Stimulated activated CD4-positive, alpha-beta T cell treated with anti-CD3 and anti-CD28 coated beads, Interleukin-2, amount 100 ng/mL, for 24 hours (primary cell): Measurements from ENCODE around the gene EVA1C.
"Not testable (repeated sequence)": the region's sequence is repeated elsewhere in the genome, so short reads cannot be mapped to it uniquely, and the experiment has no call there.

Experiments used
- DNase-seq, 2 donors: peaks; one replicate each; pipeline ENCODE4 v3.0.0-alpha.2; 2020

EVA1C gene

GRCh38 chr21:32426066-32426465 lies 13.6 kb downstream of the EVA1C start:
- DNase-seq: no peak

- DNase-seq: no peak
Measured at GRCh38 chr21:32426592-32427051, 14.1 kb downstream of the EVA1C start.

- no peak for DNase-seq
Measured at GRCh38 chr21:32427958-32428623, 15.6 kb downstream of the EVA1C start.

GRCh38 chr21:32432982-32433660 lies 20.6 kb downstream of the EVA1C start:
- not testable (repeated sequence) for DNase-seq

GRCh38 chr21:32437729-32438128 lies 25.2 kb downstream of the EVA1C start:
- no peak for DNase-seq

- no peak for DNase-seq
Measured at GRCh38 chr21:32442566-32443318, 30.2 kb downstream of the EVA1C start.

GRCh38 chr21:32445101-32445500 lies 32.6 kb downstream of the EVA1C start:
- no peak for DNase-seq

- not testable (repeated sequence) for DNase-seq
Measured at GRCh38 chr21:32446440-32446839, 33.9 kb downstream of the EVA1C start.

- DNase-seq: no peak
Measured at GRCh38 chr21:32447224-32447623, 34.7 kb downstream of the EVA1C start.

GRCh38 chr21:32448803-32449594 lies 36.5 kb downstream of the EVA1C start:
- no peak for DNase-seq

- not testable (repeated sequence) for DNase-seq
Measured at GRCh38 chr21:32450881-32451701, 38.6 kb downstream of the EVA1C start.

GRCh38 chr21:32452191-32452590 lies 39.7 kb downstream of the EVA1C start:
- DNase-seq: not testable (repeated sequence)

- no peak for DNase-seq
Measured at GRCh38 chr21:32452641-32453040, 40.1 kb downstream of the EVA1C start.

GRCh38 chr21:32455548-32455947 lies 43.0 kb downstream of the EVA1C start:
- no peak for DNase-seq

GRCh38 chr21:32456497-32456918 lies 44.0 kb downstream of the EVA1C start:
- DNase-seq: no peak

GRCh38 chr21:32457360-32457840 lies 44.9 kb downstream of the EVA1C start:
- no peak for DNase-seq

- no peak for DNase-seq
Measured at GRCh38 chr21:32457962-32458361, 45.5 kb downstream of the EVA1C start.

GRCh38 chr21:32459972-32460371 lies 47.5 kb downstream of the EVA1C start:
- DNase-seq: no peak

GRCh38 chr21:32461503-32461902 lies 49.0 kb downstream of the EVA1C start:
- no peak for DNase-seq

- DNase-seq: not testable (repeated sequence)
Measured at GRCh38 chr21:32462564-32462963, 50.1 kb downstream of the EVA1C start.

- DNase-seq: no peak
Measured at GRCh38 chr21:32463367-32463766, 50.9 kb downstream of the EVA1C start.

GRCh38 chr21:32463889-32464300 lies 51.4 kb downstream of the EVA1C start:
- no peak for DNase-seq
